GM18867 (cell line): ENCODE results near the gene FUT6.
A peak's percentile ranks its signal among the peaks of the same experiment; 100 is the strongest.

Experiments
- ATAC-seq: cut with Tn5 transposase; IDR thresholded peaks from one replicate; pipeline ENCODE4 v1.9.1; 2021; ENCODE audit warnings: mild to moderate bottlenecking, moderate library complexity; ENCODE audit not compliant: unreplicated experiment

Gene FUT6

GRCh38 chr19:5805462-5806132 lies 33.9 kb downstream of the FUT6 start:
- no peak for ATAC-seq

GRCh38 chr19:5804516-5805461 lies 34.7 kb downstream of the FUT6 start, which contains the start of gene NRTN:
Gene NRTN, plus strand, starts transcription at chr19:5805067. Its CDS starts 19,099 bp downstream, at chr19:5824166.
- ATAC-seq, result no peak

- ATAC-seq, result peak; percentile 78
These were observed 35.6 kb downstream of the FUT6 start for GRCh38 chr19:5803752-5804515.

GRCh38 chr19:5803441-5803751 lies 36.1 kb downstream of the FUT6 start:
- ATAC-seq, result no peak

GRCh38 chr19:5801796-5802619 lies 37.5 kb downstream of the FUT6 start:
- ATAC-seq, result no peak

- ATAC-seq, result no peak
These were observed 38.9 kb downstream of the FUT6 start for GRCh38 chr19:5800361-5801270.

GRCh38 chr19:5799247-5800241 lies 40.0 kb downstream of the FUT6 start:
- ATAC-seq, result no peak

- ATAC-seq, result no peak
These were observed 41.3 kb downstream of the FUT6 start for GRCh38 chr19:5798244-5798643.

- ATAC-seq, result no peak
These were observed 44.1 kb downstream of the FUT6 start for GRCh38 chr19:5795382-5795919.

- ATAC-seq, result no peak
These were observed 46.3 kb downstream of the FUT6 start for GRCh38 chr19:5793188-5793587.

- no peak for ATAC-seq
These were observed 47.3 kb downstream of the FUT6 start for GRCh38 chr19:5792224-5792623.

GRCh38 chr19:5790559-5791520 lies 48.7 kb downstream of the FUT6 start, which contains the start of gene DUS3L:
Gene DUS3L, minus strand, starts transcription at chr19:5791163. Its CDS starts 22 bp downstream, at chr19:5791141.
- peak; percentile 86 for ATAC-seq

- no peak for ATAC-seq
These were observed 49.5 kb downstream of the FUT6 start for GRCh38 chr19:5789886-5790558.

- no peak for ATAC-seq
These were observed 50.1 kb downstream of the FUT6 start for GRCh38 chr19:5789351-5789761.

GRCh38 chr19:5788422-5788821 lies 51.1 kb downstream of the FUT6 start:
- ATAC-seq, result no peak
